ENCODE results near the gene TIGD6.

GRCh38 chr5:150000990-150001659 lies 671 bp upstream of the TIGD6 start:
- TF ChIP-seq CTCF (IDR thresholded peaks at IDR 0.05; ENCODE audit: low read length), result no peak
- no peak for TF ChIP-seq EZH2 (IDR thresholded peaks at IDR 0.05; ENCODE audit: borderline replicate concordance, low read length)
